ENCODE measurements around the gene SPATA20. TPM values are rescaled to one million over a fixed set of nuclear protein-coding genes. Genes with fewer than 3 reads are reported as not detected.
A peak's percentile ranks its signal among the peaks of the same experiment; 100 is the strongest.

SPATA20 gene
- total RNA-seq, 1 donor from 2014 or later = 22.8 TPM

GRCh38 chr17:50511058-50511457 lies 35.9 kb upstream of the SPATA20 start:
- Histone ChIP-seq H3F3A (ENCODE audit: low read depth) (peaks cover 21% of the 10 kb centered on the region), H3K4me3 (no peak overlapping the region), H2AFZ (replicated peaks) (no peak overlapping the region), H3K4me2 (no peak overlapping the region), H3K27ac (no peak overlapping the region), H3K79me2 (ENCODE audit: low read depth) (no peaks in the 10 kb centered on the region), H3K9me3 (ENCODE audit: low read depth) (no peaks in the 10 kb centered on the region), H3K36me3 (no peaks in the 10 kb centered on the region), H3K9ac (no peak overlapping the region), H4K20me1 (ENCODE audit: low read depth) (no peaks in the 10 kb centered on the region), H3K27me3 (no peaks in the 10 kb centered on the region), H3K4me1 (peaks cover 11% of the 10 kb centered on the region)
- H3K9me3 Mint-ChIP-seq = no peaks in the 10 kb centered on the region
- no peak for TF ChIP-seq CTCF (IDR thresholded peaks at IDR 0.05)
- TF ChIP-seq EZH2 (IDR thresholded peaks at IDR 0.05) = no peak
- TF ChIP-seq EZH2phosphoT487 (IDR thresholded peaks at IDR 0.05) = no peak
- peaks cover 54% of the 10 kb centered on the region for H3K4me1 Mint-ChIP-seq
- no peaks in the 10 kb centered on the region for H3K36me3 Mint-ChIP-seq
- H3K27ac Mint-ChIP-seq = no peak overlapping the region
- DNase-seq (ENCODE audit: low spot score) = no peak
- peaks cover 23% of the 10 kb centered on the region for H3K27me3 Mint-ChIP-seq (ENCODE audit: insufficient read depth, low read depth)
- H3K4me3 Mint-ChIP-seq = peak overlapping the region; percentile 43

- no peaks in the 10 kb centered on the region for H3K27me3 ChIP-seq
- peaks cover 52% of the 10 kb centered on the region for H3K4me1 Mint-ChIP-seq
- no peak overlapping the region for H2AFZ ChIP-seq (replicated peaks)
- no peak overlapping the region for H3K27ac ChIP-seq
- peaks cover 11% of the 10 kb centered on the region for H3F3A ChIP-seq (ENCODE audit: low read depth)
- no peak for DNase-seq (ENCODE audit: low spot score)
- no peak overlapping the region for H3K9ac ChIP-seq
- peak overlapping the region; percentile 8 for H3K27ac Mint-ChIP-seq
- peaks cover 24% of the 10 kb centered on the region for H3K27me3 Mint-ChIP-seq (ENCODE audit: insufficient read depth, low read depth)
- H3K4me2 ChIP-seq = no peak overlapping the region
- no peaks in the 10 kb centered on the region for H3K9me3 ChIP-seq (ENCODE audit: low read depth)
- no peaks in the 10 kb centered on the region for H3K36me3 Mint-ChIP-seq
- H3K9me3 Mint-ChIP-seq = no peaks in the 10 kb centered on the region
- H3K36me3 ChIP-seq = no peaks in the 10 kb centered on the region
- no peak overlapping the region for H3K4me3 ChIP-seq
- H3K4me1 ChIP-seq = peaks cover 11% of the 10 kb centered on the region
- H4K20me1 ChIP-seq (ENCODE audit: low read depth) = no peaks in the 10 kb centered on the region
- TF ChIP-seq CTCF (IDR thresholded peaks at IDR 0.05) (no peak), EZH2phosphoT487 (IDR thresholded peaks at IDR 0.05) (no peak), EZH2 (IDR thresholded peaks at IDR 0.05) (no peak)
- no peak overlapping the region for H3K4me3 Mint-ChIP-seq
- no peaks in the 10 kb centered on the region for H3K79me2 ChIP-seq (ENCODE audit: low read depth)
Observed at GRCh38 chr17:50513495-50513894, 33.5 kb upstream of the SPATA20 start.

GRCh38 chr17:50514388-50514787 lies 32.6 kb upstream of the SPATA20 start:
- DNase-seq (ENCODE audit: low spot score) = no peak
- Histone ChIP-seq H3K79me2 (ENCODE audit: low read depth) (no peaks in the 10 kb centered on the region), H3F3A (ENCODE audit: low read depth) (peaks cover 6% of the 10 kb centered on the region), H2AFZ (replicated peaks) (no peak overlapping the region), H3K27ac (no peak overlapping the region), H4K20me1 (ENCODE audit: low read depth) (no peaks in the 10 kb centered on the region), H3K36me3 (no peaks in the 10 kb centered on the region), H3K4me1 (peaks cover 11% of the 10 kb centered on the region), H3K9ac (no peak overlapping the region), H3K9me3 (ENCODE audit: low read depth) (no peaks in the 10 kb centered on the region), H3K4me2 (peak overlapping the region; percentile 22), H3K4me3 (no peak overlapping the region), H3K27me3 (no peaks in the 10 kb centered on the region)
- H3K4me1 Mint-ChIP-seq = peaks cover 52% of the 10 kb centered on the region
- H3K27me3 Mint-ChIP-seq (ENCODE audit: insufficient read depth, low read depth) = peaks cover 21% of the 10 kb centered on the region
- H3K36me3 Mint-ChIP-seq = no peaks in the 10 kb centered on the region
- H3K9me3 Mint-ChIP-seq = no peaks in the 10 kb centered on the region
- H3K27ac Mint-ChIP-seq = peak overlapping the region; percentile 57
- TF ChIP-seq CTCF (IDR thresholded peaks at IDR 0.05) (no peak), EZH2phosphoT487 (IDR thresholded peaks at IDR 0.05) (no peak), EZH2 (IDR thresholded peaks at IDR 0.05) (no peak)
- H3K4me3 Mint-ChIP-seq = no peak overlapping the region

Measured in neural progenitor cell (in vitro differentiated cells).